HEK293T (cell line): ENCODE data around the gene ALPP.
"Not testable (repeated sequence)": the region's sequence is repeated elsewhere in the genome, so short reads cannot be mapped to it uniquely, and the experiment has no call there.

Source experiments
- CTCF ChIA-PET: fragments of 350-600 bp; formaldehyde crosslinking; extraction: SDS; loops from one replicate; lab custom pipeline; 2021; ENCODE audit warnings: antibody characterized with exemption, inconsistent platforms; lab: Yijun Ruan, JAX
- POLR2A ChIA-PET: fragments of 350-600 bp; formaldehyde crosslinking; extraction: SDS; loops from one replicate; lab custom pipeline; 2020; ENCODE audit warnings: antibody characterized with exemption, inconsistent platforms; lab: Yijun Ruan, JAX
- DNase-seq: peaks from one replicate; pipeline ENCODE4 v3.0.0; 2012; ENCODE audit warnings: mixed read lengths; ENCODE audit errors: extremely low spot score
- ARNT ChIP-seq: fragments of 450-650 bp; IDR thresholded peaks from 2 replicates; pipeline ENCODE4 v1.6.1; 2017; ENCODE audit warnings: mild to moderate bottlenecking
- BHLHE40 ChIP-seq: fragments of 450-650 bp; IDR thresholded peaks from 2 replicates; pipeline ENCODE4 v1.6.1; 2016; ENCODE audit warnings: mild to moderate bottlenecking, moderate library complexity, borderline replicate concordance
- CTBP1 ChIP-seq: fragments of 450-650 bp; IDR thresholded peaks from 2 replicates; pipeline ENCODE4 v1.6.1; 2016; ENCODE audit warnings: borderline replicate concordance
- ELF4 ChIP-seq: fragments of 450-650 bp; IDR thresholded peaks from 2 replicates; pipeline ENCODE4 v1.6.1; 2017; ENCODE audit warnings: antibody characterized with exemption
- FOXA1 ChIP-seq: fragments of 450-650 bp; IDR thresholded peaks from 2 replicates; pipeline ENCODE4 v1.6.1; 2016; ENCODE audit warnings: mild to moderate bottlenecking
- FOXK2 ChIP-seq: fragments of 450-650 bp; IDR thresholded peaks from 2 replicates; pipeline ENCODE4 v1.6.1; 2016; ENCODE audit warnings: mild to moderate bottlenecking
- FOXM1 ChIP-seq: fragments of 450-650 bp; IDR thresholded peaks from 2 replicates; pipeline ENCODE4 v1.6.1; 2017; ENCODE audit warnings: mild to moderate bottlenecking, borderline replicate concordance
- HDGF ChIP-seq: fragments of 450-650 bp; IDR thresholded peaks from 2 replicates; pipeline ENCODE4 v1.6.1; 2017; ENCODE audit warnings: antibody characterized with exemption, borderline replicate concordance
- L3MBTL2 ChIP-seq: fragments of 450-650 bp; conservative IDR thresholded peaks from 2 replicates; pipeline ENCODE4 v1.6.1; 2016; ENCODE audit warnings: mild to moderate bottlenecking
- LEF1 ChIP-seq: fragments of 450-650 bp; IDR thresholded peaks from 2 replicates; pipeline ENCODE4 v1.6.1; 2017; ENCODE audit warnings: mild to moderate bottlenecking, borderline replicate concordance
- NFRKB ChIP-seq: fragments of 450-650 bp; IDR thresholded peaks from 2 replicates; pipeline ENCODE4 v1.6.1; 2016; ENCODE audit warnings: mild to moderate bottlenecking, moderate library complexity
- PKNOX1 ChIP-seq: fragments of 450-650 bp; IDR thresholded peaks from 2 replicates; pipeline ENCODE4 v1.6.1; 2016
- SP1 ChIP-seq: fragments of 450-650 bp; IDR thresholded peaks from 2 replicates; pipeline ENCODE4 v1.6.1; 2017
- SUZ12 ChIP-seq: fragments of 450-650 bp; IDR thresholded peaks from 2 replicates; pipeline ENCODE4 v1.6.1; 2016; ENCODE audit warnings: mild to moderate bottlenecking
- ZNF384 ChIP-seq: fragments of 450-650 bp; IDR thresholded peaks from 2 replicates; pipeline ENCODE4 v1.6.1; 2016

The ALPP gene

GRCh38 chr2:232378735-232379151 lies at the start of gene ALPP:
TSS of gene ALPP (plus strand) at chr2:232378751. CDS start at chr2:232378803, 52 bp downstream.
- POLR2A ChIA-PET, CTCF ChIA-PET, DNase-seq: not testable (repeated sequence)

- POLR2A ChIA-PET: no interaction called here
- CTCF ChIA-PET: no interaction called here
- TF ChIP-seq LEF1: no peak
- no peak for TF ChIP-seq L3MBTL2
- DNase-seq: no peak
These were observed 48.9 kb upstream of the ALPP start for GRCh38 chr2:232329716-232330067.

DNA sequence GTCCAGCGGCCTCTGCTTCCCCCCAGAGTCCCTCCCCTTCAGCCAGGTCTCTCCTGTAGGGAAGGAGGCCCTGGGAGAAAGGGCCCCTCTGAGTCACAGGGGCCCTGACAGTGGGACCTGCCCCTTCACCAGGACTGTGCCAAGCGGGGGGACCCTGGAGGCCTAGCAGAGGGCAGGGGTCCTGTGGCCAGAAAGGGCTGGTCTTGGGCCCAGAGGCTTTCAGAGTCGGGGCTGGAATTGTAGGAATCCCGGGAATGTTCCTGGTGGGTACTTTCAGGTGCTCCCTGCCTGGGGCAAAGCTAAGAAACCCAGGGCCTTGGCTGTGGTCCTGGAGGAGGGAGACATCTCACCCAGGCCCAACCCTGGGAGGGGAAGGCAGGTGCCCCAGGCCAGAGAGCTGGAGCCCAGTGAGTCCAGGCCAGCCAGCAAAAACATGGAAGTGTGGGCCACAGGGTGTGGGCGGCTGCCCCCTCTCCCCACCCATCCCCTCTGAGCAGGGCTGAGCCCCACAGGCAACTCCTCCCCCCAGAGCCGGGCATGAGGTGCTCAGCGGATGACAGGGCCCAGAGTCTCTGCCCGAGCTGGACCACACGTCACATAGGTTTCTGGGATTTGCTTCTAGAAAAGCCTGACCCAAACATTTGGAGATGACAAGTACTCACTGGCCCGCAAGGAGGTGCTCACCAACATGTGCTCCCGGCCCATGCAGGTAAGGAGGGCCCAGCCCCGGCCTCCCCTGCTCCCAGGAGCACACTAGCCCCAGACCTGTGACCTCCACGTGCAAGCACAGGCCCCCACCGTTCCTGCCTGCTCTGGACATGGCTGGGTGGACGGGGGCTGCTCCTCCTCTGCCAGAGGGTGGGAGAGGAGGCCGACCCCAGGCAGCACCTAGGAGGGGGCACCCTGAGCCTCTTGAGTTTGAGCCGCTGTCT lies 48.2 kb upstream of the ALPP start:
- ChIA-PET POLR2A (no interaction called here), CTCF (no interaction called here)
- TF ChIP-seq HDGF (no peak), FOXK2 (no peak), NFRKB (no peak), SUZ12 (no peak), ZNF384 (no peak), BHLHE40 (no peak), SP1 (no peak)
- DNase-seq: no peak

DNA sequence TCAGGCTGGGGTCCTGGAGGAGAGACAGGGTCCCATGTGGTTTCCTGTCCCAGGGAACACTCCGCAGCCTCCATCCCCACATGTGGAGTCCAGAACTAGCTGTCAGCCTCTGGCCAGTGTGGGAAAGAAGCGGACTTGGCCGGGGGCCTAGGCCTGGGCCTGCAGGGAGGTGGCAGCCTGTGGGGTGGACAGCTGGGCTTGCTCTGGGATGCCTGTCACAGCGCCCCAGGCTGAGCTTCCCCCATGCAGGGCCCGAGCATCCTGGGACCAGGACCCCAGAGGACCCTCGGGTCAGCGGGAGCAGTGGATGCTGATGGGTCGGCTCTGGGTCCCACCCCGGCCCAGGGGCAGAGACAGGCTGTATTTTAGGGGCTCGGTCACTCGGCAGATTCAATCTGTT lies 47.5 kb upstream of the ALPP start:
- POLR2A ChIA-PET, DNase-seq, CTCF ChIA-PET: not testable (repeated sequence)

GRCh38 chr2:232331641-232332040 lies 46.9 kb upstream of the ALPP start:
- CTCF ChIA-PET, POLR2A ChIA-PET, DNase-seq: not testable (repeated sequence)

DNA sequence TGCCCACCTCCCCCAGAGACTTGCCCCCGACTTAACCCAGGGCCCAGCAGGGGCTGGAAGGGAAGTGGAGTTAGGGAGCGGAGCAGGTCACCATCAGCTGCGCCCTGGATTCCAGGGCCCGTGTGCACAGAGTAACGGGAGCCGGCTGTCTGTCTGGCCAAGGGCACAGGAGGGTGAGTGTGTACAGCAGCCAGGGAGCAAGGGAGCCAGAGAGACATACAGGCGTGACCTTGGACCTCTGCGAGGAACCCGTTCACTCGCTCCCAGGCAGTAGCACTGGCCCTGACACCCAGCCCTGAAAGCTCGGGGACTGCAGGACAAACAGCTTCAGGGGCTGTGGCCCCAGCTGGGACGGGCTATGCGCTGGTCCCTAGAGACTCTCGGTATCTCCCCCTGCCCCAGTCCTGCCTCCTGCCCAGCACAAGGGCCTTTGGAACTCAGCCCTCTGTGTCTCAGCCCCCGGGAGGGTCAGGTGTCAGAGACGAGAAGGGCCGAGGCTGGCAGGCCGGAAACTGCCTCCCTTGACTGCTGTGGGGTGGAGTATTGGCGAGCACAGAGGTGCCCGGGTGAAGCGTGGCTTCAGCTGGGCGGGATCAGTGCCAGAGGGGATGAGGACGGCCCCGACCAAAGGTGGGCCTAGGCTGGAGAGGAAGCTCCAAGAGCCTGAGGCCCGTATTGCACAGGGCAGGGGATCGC lies 46.2 kb upstream of the ALPP start:
- POLR2A ChIA-PET, DNase-seq: not testable (repeated sequence)
- CTCF ChIA-PET: interaction anchor here (0.5 kb wide), 1 partner anchor 532 kb away, joined by 3 read pairs; no protein-coding TSS in a partner anchor

GRCh38 chr2:232332940-232333259 lies 45.7 kb upstream of the ALPP start:
- DNase-seq: no peak
- ChIA-PET CTCF (no interaction called here), POLR2A (no interaction called here)
- TF ChIP-seq ARNT (no peak), NFRKB (no peak)

DNA sequence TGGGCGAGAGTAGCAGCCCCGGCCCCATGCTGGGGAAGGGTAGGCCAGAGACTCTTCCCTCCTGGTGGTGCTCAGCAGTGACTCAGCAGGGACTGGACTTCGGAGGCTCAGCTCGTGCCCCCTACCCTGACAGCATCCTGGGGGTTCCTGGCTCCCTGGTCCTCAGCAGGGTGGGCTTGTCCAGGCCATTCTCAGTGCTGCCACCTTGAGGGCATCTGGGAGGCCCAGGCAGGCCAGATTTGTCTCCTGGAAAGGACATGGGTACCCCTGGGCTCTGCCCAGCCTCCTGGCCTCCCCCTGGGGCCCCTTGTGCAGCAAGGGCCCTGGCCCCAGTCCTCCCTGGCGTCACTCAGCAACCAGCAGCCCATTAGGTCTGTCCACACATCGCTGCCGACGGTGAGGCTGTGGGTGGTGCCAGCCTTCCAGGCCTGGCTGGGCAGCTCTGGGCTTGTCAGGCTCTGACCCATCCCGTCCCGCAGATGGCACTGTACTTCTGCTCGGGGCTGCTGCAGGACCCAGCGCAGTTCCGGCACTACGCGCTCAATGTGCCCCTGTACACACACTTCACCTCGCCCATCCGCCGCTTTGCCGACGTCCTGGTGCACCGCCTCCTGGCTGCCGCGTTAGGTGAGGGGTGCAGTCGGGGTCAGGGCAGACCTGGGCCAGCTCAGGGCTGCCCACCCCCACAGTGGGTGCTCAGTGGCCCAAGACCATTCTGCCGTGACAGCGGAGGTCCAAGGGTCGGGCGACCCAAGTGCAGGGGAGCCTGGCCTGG lies 45.0 kb upstream of the ALPP start:
- peak; percentile 14 for DNase-seq
- ChIA-PET CTCF (no interaction called here), POLR2A (no interaction called here)
- TF ChIP-seq PKNOX1 (no peak), FOXM1 (no peak), SUZ12 (no peak), CTBP1 (no peak), ZNF384 (no peak), BHLHE40 (no peak), FOXK2 (no peak), LEF1 (no peak), ELF4 (no peak), L3MBTL2 (no peak), FOXA1 (no peak)

DNA sequence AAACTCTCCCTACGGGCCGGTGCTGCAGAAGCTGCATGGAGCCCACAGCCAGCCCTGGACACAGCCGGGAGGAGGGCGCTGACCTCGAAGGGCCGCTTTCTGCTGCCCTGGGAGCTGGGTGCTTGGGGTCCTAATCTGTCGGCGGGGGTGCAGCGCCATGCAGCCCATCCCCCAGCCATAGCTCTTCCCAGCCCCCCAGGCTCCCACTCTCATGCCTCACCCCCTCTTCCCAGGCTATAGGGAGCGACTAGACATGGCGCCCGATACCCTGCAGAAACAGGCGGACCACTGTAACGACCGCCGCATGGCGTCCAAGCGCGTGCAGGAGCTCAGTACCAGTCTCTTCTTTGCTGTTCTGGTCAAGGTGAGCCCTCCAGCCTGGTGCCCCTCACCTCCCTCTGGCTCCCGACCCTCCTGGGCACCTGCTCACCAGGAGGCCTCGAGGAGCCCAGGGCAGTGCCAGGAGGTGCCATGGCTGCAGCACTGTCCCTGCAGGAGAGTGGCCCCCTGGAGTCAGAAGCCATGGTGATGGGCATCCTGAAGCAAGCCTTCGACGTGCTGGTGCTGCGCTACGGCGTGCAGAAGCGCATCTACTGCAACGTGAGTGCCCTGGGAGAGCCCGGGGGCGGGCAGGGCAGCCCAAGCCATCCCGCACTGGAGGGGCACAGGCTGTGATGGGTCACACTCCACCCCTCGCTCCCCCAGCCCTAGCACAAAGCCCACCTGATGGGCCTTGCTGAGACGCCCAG lies 44.2 kb upstream of the ALPP start:
- POLR2A ChIA-PET, DNase-seq, CTCF ChIA-PET: not testable (repeated sequence)

DNA sequence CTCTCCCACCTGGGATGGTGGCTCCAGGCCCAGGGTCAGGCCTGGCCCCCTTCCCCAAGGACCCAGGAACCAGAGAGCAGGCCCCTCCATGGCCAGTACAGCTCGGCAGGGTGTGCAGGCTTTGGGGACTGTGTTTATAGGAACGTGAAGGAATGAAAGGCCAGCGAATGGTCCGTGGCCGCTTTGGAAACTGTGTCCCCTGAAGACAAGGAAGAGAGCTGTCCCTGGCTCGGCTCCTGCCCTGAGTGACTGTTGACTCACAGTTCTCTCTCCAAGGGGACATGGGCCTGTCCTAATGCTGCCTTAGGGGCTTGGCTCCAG lies 43.7 kb upstream of the ALPP start:
- POLR2A ChIA-PET, DNase-seq: not testable (repeated sequence)
- CTCF ChIA-PET: interaction anchor here (0.6 to 1.1 kb wide), 2 partner anchors 10 to 277 kb away, joined by 4 read pairs; no protein-coding TSS in a partner anchor

DNA sequence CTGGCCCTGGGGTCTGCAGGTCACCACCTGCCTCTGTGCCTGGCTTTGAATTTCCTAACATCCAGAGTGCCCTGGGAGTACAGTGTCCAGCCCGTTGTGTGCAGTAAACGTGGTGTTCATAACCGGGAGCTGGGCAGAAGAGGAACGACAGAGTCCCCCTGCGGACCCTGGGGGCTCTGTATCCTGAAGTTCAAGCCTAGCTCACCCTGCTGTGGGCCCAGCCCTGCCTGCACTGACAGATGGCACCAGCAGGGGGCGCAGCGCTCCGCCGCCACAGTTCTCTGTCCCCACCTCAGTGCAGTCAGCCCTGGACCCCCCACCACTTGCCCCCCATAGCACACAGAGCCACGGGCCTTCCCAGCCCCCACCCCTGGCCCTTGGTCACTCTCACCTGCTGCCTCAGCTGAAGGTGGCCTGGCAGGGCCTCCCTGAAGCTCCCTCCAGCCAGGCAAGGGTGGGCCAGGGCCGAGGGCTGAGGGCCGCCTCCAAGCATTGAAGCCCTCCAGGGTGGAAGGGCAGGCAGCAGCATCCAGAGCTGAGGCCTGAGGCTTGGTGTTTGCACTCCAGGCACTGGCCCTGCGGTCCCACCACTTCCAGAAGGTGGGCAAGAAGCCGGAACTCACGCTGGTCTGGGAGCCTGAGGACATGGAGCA lies 43.2 kb upstream of the ALPP start:
- POLR2A ChIA-PET, DNase-seq: not testable (repeated sequence)
- CTCF ChIA-PET: interaction anchor here (0.6 to 1.1 kb wide), 3 partner anchors 11 to 1817 kb away, joined by 3 to 4 read pairs (median 4); no protein-coding TSS in a partner anchor
